Urinary bladder (tissue), 4 donors: ENCODE measurements around the gene ZNF74. TPM values are rescaled to one million over a fixed set of nuclear protein-coding genes. Genes with fewer than 3 reads are reported as not detected.
"Not testable (repeated sequence)": the region's sequence is repeated elsewhere in the genome, so short reads cannot be mapped to it uniquely, and the experiment has no call there.

ENCODE experiments used
- DNase-seq: peaks from one replicate; pipeline ENCODE4 v3.0.0-alpha.2; 2015; ENCODE audit errors: extremely low spot score
- H3K27ac ChIP-seq: one replicate; pipeline ENCODE4 v1.5.1; 2013; ENCODE audit warnings: low read depth, mild to moderate bottlenecking, moderate library complexity
- H3K36me3 ChIP-seq: one replicate; pipeline ENCODE4 v1.6.1; 2013; ENCODE audit warnings: mild to moderate bottlenecking, moderate library complexity; ENCODE audit not compliant: insufficient read depth
- H3K4me1 ChIP-seq: one replicate; pipeline ENCODE4 v1.6.1; 2013; ENCODE audit warnings: mild to moderate bottlenecking, moderate library complexity; ENCODE audit not compliant: insufficient read depth
- H3K4me3 ChIP-seq: one replicate; pipeline ENCODE4 v1.5.1; 2013; ENCODE audit warnings: low read depth, low read length
- WGBS: extraction: QIAGEN DNeasy Blood & Tissue Kit; methylation state at CpG from one replicate; pipeline ENCODE4 v1.1.7; 2013; 5-methylcytosine and 5-hydroxymethylcytosine counted together
- polyA plus RNA-seq: library from polyadenylated mRNA; stranded (reverse); fragments of 200-250 nt; gene quantifications from one replicate; pipeline ENCODE4 v1.2.3, GENCODE V29; 2013
- total RNA-seq: library from RNA; depleted of rRNA; stranded (reverse); fragments of >200 nt; gene quantifications from one replicate; pipeline ENCODE4 v1.2.3, GENCODE V29; 2014
- donor health status: healthy with polysubstance abuse.
- donor health status: healthy.

ZNF74 gene
- total and polyA plus RNA-seq, 2 donors = 9.3 to 9.7 TPM

- 63% methylated on average over 11 of the region's 11 CpGs for WGBS
- not testable (repeated sequence) for H3K36me3 ChIP-seq, H3K4me1 ChIP-seq, DNase-seq, H3K4me3 ChIP-seq, H3K27ac ChIP-seq
Measured at GRCh38 chr22:20364335-20365260, 29.4 kb upstream of the ZNF74 start.

GRCh38 chr22:20366841-20367240, 27.1 kb upstream of the ZNF74 start:
- WGBS = 78% methylated on average over 9 of the region's 9 CpGs
- not testable (repeated sequence) for H3K4me3 ChIP-seq, H3K4me1 ChIP-seq, H3K27ac ChIP-seq, DNase-seq, H3K36me3 ChIP-seq

- H3K36me3 ChIP-seq, H3K4me3 ChIP-seq, DNase-seq, H3K27ac ChIP-seq, H3K4me1 ChIP-seq: not testable (repeated sequence)
- WGBS = 89% methylated on average over 9 of the region's 9 CpGs
Measured at GRCh38 chr22:20368875-20369274, 25.1 kb upstream of the ZNF74 start.

- not testable (repeated sequence) for H3K4me3 ChIP-seq, DNase-seq, H3K27ac ChIP-seq, H3K4me1 ChIP-seq, H3K36me3 ChIP-seq
- no CpG with 5 or more reads among the region's 6 CpGs for WGBS
Measured at GRCh38 chr22:20371687-20372086, 22.3 kb upstream of the ZNF74 start.

GRCh38 chr22:20372406-20372854, 21.5 kb upstream of the ZNF74 start:
- DNase-seq, H3K27ac ChIP-seq, H3K36me3 ChIP-seq, H3K4me1 ChIP-seq, H3K4me3 ChIP-seq: not testable (repeated sequence)
- 35% methylated on average over 8 of the region's 8 CpGs for WGBS

- 68% methylated on average over 6 of the region's 6 CpGs for WGBS
- not testable (repeated sequence) for H3K4me3 ChIP-seq
Measured at GRCh38 chr22:20373195-20373706, 20.7 kb upstream of the ZNF74 start.

GRCh38 chr22:20374130-20374529, 19.8 kb upstream of the ZNF74 start:
- DNase-seq, H3K4me1 ChIP-seq, H3K36me3 ChIP-seq, H3K27ac ChIP-seq, H3K4me3 ChIP-seq: not testable (repeated sequence)
- WGBS = 97% methylated on average over 1 of the region's 2 CpGs

More at GRCh38 chr22:20373195-20373706, 20.7 kb upstream of the ZNF74 start:
- DNase-seq, H3K27ac ChIP-seq, H3K36me3 ChIP-seq, H3K4me1 ChIP-seq: not testable (repeated sequence)

- H3K36me3 ChIP-seq, DNase-seq, H3K4me1 ChIP-seq, H3K27ac ChIP-seq, H3K4me3 ChIP-seq: not testable (repeated sequence)
- 95% methylated on average over 8 of the region's 8 CpGs for WGBS
Measured at GRCh38 chr22:20376281-20376680, 17.7 kb upstream of the ZNF74 start.

GRCh38 chr22:20376983-20377382, 17.0 kb upstream of the ZNF74 start:
- H3K36me3 ChIP-seq, H3K4me3 ChIP-seq, H3K4me1 ChIP-seq, H3K27ac ChIP-seq, DNase-seq: not testable (repeated sequence)
- 95% methylated on average over 11 of the region's 11 CpGs for WGBS

- Histone ChIP-seq H3K4me1 (no peaks in the 10 kb centered on the region), H3K27ac (no peak overlapping the region), H3K4me3 (no peak overlapping the region), H3K36me3 (no peaks in the 10 kb centered on the region)
- 85% methylated on average over 4 of the region's 4 CpGs for WGBS
- DNase-seq = no peak
Measured at GRCh38 chr22:20378110-20378509, 15.8 kb upstream of the ZNF74 start.

- WGBS = 90% methylated on average over 5 of the region's 5 CpGs
- DNase-seq, H3K36me3 ChIP-seq, H3K4me3 ChIP-seq, H3K27ac ChIP-seq, H3K4me1 ChIP-seq: not testable (repeated sequence)
Measured at GRCh38 chr22:20378684-20379083, 15.3 kb upstream of the ZNF74 start.

- Histone ChIP-seq H3K27ac (no peak overlapping the region), H3K4me3 (no peak overlapping the region), H3K36me3 (no peaks in the 10 kb centered on the region), H3K4me1 (no peaks in the 10 kb centered on the region)
- WGBS = 22% methylated on average over 1 of the region's 1 CpG
- no peak for DNase-seq
Measured at GRCh38 chr22:20380486-20380885, 13.5 kb upstream of the ZNF74 start.

- WGBS = 77% methylated on average over 9 of the region's 9 CpGs
- H3K4me3 ChIP-seq = no peak overlapping the region
Measured at GRCh38 chr22:20383538-20383937, 10.4 kb upstream of the ZNF74 start.

GRCh38 chr22:20384171-20384570, 9.8 kb upstream of the ZNF74 start:
- no peak overlapping the region for H3K27ac ChIP-seq
- no peaks in the 10 kb centered on the region for H3K4me1 ChIP-seq
- H3K36me3 ChIP-seq = no peaks in the 10 kb centered on the region
- WGBS = 93% methylated on average over 2 of the region's 2 CpGs
- H3K4me3 ChIP-seq = no peak overlapping the region
- no peak for DNase-seq

More at GRCh38 chr22:20383538-20383937, 10.4 kb upstream of the ZNF74 start:
- no peak for DNase-seq
- Histone ChIP-seq H3K36me3 (no peaks in the 10 kb centered on the region), H3K4me1 (no peaks in the 10 kb centered on the region), H3K27ac (no peak overlapping the region)
